Left colon (tissue), 2 donors: ENCODE results near the gene PRDX1. TPM values are rescaled to one million over a fixed set of nuclear protein-coding genes. Genes with fewer than 3 reads are reported as not detected.
"Not testable (repeated sequence)": the region's sequence is repeated elsewhere in the genome, so short reads cannot be mapped to it uniquely, and the experiment has no call there.

Experiments used
- ATAC-seq: fragments of 200-7000 bp; cut with Tn5 transposase; one replicate; pipeline ENCODE4 v1.9.1; 2020; ENCODE audit warnings: mild to moderate bottlenecking, moderate library complexity
- DNase-seq, 2 donors: peaks; one replicate each; pipeline ENCODE4 v3.0.0-alpha.2; 2020
- intact Hi-C, 2 donors: fragments of 100-400 bp; cut with DNase I in 1 of 2; cut with micrococcal nuclease in 1 of 2; formaldehyde crosslinking; loops; one replicate each; pipeline versions ENCODE4 v1.11.2 to v1.14.0; 2022; cut with DNase I, micrococcal nuclease
- total RNA-seq, 2 donors: library from RNA; stranded (reverse); fragmentation: NEBNext Ultra II Directional; extraction: Animal tissue kit (Norgen Biotek cat#: 25700); gene quantifications; one replicate each; pipeline ENCODE4 v1.2.1, GENCODE V29; 2021
- donor health status: DM: no; HTN: no; CAD: no.
- donor health status: DM: yes; HTN: yes; CAD: no.

The PRDX1 gene
- total RNA-seq, 2 donors from 2014 or later: 286 to 299 TPM

- ATAC-seq: no peak
- intact Hi-C loops: no loop called here
These were observed 32.9 kb downstream of the PRDX1 start for GRCh38 chr1:45488666-45489377.

GRCh38 chr1:45485949-45486348, 35.7 kb downstream of the PRDX1 start:
- intact Hi-C loops: no loop called here
- no peak for DNase-seq

More at GRCh38 chr1:45488666-45489377, 32.9 kb downstream of the PRDX1 start:
- DNase-seq: no peak

GRCh38 chr1:45479039-45479748, 42.5 kb downstream of the PRDX1 start:
- DNase-seq: no peak
- ATAC-seq: no peak
- intact Hi-C loops: no loop called here

More at GRCh38 chr1:45485949-45486348, 35.7 kb downstream of the PRDX1 start:
- ATAC-seq: no peak

GRCh38 chr1:45478121-45478814, 43.4 kb downstream of the PRDX1 start:
- peak; percentile 80 for ATAC-seq
- DNase-seq: no peak
- intact Hi-C loops: no loop called here

- intact Hi-C loops: no loop called here
- ATAC-seq (no peak), DNase-seq (no peak)
These were observed 44.0 kb downstream of the PRDX1 start for GRCh38 chr1:45477646-45478045.

- DNase-seq, ATAC-seq, intact Hi-C loops: not testable (repeated sequence)
These were observed 47.5 kb downstream of the PRDX1 start for GRCh38 chr1:45474194-45474593.

- ATAC-seq: no peak
- DNase-seq: no peak
- intact Hi-C loops: no loop called here
These were observed 48.4 kb downstream of the PRDX1 start for GRCh38 chr1:45473302-45473701.

- DNase-seq (no peak), ATAC-seq (no peak)
- intact Hi-C loops: no loop called here
These were observed 51.3 kb downstream of the PRDX1 start for GRCh38 chr1:45470306-45470798.

- intact Hi-C loops: not testable (repeated sequence)
These were observed 54.3 kb downstream of the PRDX1 start for GRCh38 chr1:45467353-45467752.

GRCh38 chr1:45465277-45465676, 56.4 kb downstream of the PRDX1 start:
- no peak for ATAC-seq
- intact Hi-C loops: no loop called here
- DNase-seq: no peak

More at GRCh38 chr1:45467353-45467752, 54.3 kb downstream of the PRDX1 start:
- not testable (repeated sequence) for DNase-seq, ATAC-seq

Other genes with a start within 250 kb of the PRDX1 start
- gene HPDL, start 195.0 kb downstream of the PRDX1 start, total RNA-seq: 10 to 100 TPM in 1 of 2 donors, 1 to 10 TPM in 1; 3.6 to 11.4 TPM
- gene TOE1, start 181.7 kb downstream of the PRDX1 start, total RNA-seq: 10 to 100 TPM in 1 of 2 donors, 1 to 10 TPM in 1; 9.5 to 12.6 TPM
- gene MUTYH, start 181.4 kb downstream of the PRDX1 start, total RNA-seq: 10 to 100 TPM; 28.1 to 29.1 TPM
- 10 to 100 TPM in 1 of 2 donors, 1 to 10 TPM in 1; 8.4 to 17.5 TPM for gene TESK2, start 30.7 kb downstream of the PRDX1 start, total RNA-seq
- 1 to 10 TPM; 1.6 to 3.5 TPM for gene CCDC163, start 21.8 kb downstream of the PRDX1 start, total RNA-seq
- 10 to 100 TPM in 1 of 2 donors, 1 to 10 TPM in 1; 8.4 to 15.9 TPM for gene MMACHC, start 21.6 kb downstream of the PRDX1 start, total RNA-seq
- gene AKR1A1, start 28.9 kb upstream of the PRDX1 start, total RNA-seq: 100 to 1,000 TPM; 186 to 220 TPM
- 10 to 100 TPM; 41.3 to 48.7 TPM for gene NASP, start 62.2 kb upstream of the PRDX1 start, total RNA-seq
- gene CCDC17, start 102.2 kb upstream of the PRDX1 start, total RNA-seq: 1 to 10 TPM; 2.8 to 5.6 TPM
- gene GPBP1L1, start 164.6 kb upstream of the PRDX1 start, total RNA-seq: 100 to 1,000 TPM; 193 to 195 TPM
- gene TMEM69, start 166.3 kb upstream of the PRDX1 start, total RNA-seq: 10 to 100 TPM; 20.1 to 25.5 TPM
- gene IPP, start 228.8 kb upstream of the PRDX1 start, total RNA-seq: 10 to 100 TPM; 18.8 to 20.1 TPM